Esophagus squamous epithelium (tissue), 5 donors: ENCODE data around the gene FAS. TPM values are rescaled to one million over a fixed set of nuclear protein-coding genes. Genes with fewer than 3 reads are reported as not detected.

Experiments used
- DNase-seq: peaks from one replicate; lab custom pipeline; 2025; lab: John Stamatoyannopoulos, UW
- H3K27ac ChIP-seq, 4 donors: fragments of 200-600 bp; sonication (generic); one replicate each; pipeline ENCODE4 v1.5.1; 2016 to 2019; ENCODE audit warnings: mild to moderate bottlenecking in 1 of 4
- H3K27me3 ChIP-seq, 4 donors: fragments of 200-600 bp; sonication (generic); 1 replicate in 3 of 4; 2 replicates in 1 of 4; pipeline versions ENCODE4 v1.5.1 to v1.6.0; 2017 to 2021; ENCODE audit warnings: antibody characterized with exemption in 1 of 4
- H3K36me3 ChIP-seq, 3 donors: fragments of 200-600 bp; sonication (generic); one replicate each; pipeline ENCODE4 v1.5.1; 2016 to 2019
- H3K4me1 ChIP-seq, 3 donors: fragments of 200-600 bp; sonication (generic); one replicate each; pipeline ENCODE4 v1.5.1; 2017 to 2019
- H3K4me3 ChIP-seq, 4 donors: fragments of 200-600 bp; sonication (generic); 1 replicate in 3 of 4; 2 replicates in 1 of 4; pipeline ENCODE4 v1.5.1; 2016 to 2019; ENCODE audit warnings: mild to moderate bottlenecking in 2 of 4, moderate library complexity in 1 of 4
- H3K9me3 ChIP-seq, 3 donors: fragments of 200-600 bp; sonication (generic); one replicate each; pipeline ENCODE4 v1.5.1; 2016 to 2019
- POLR2A ChIP-seq, 4 donors: fragments of 450-650 bp; IDR thresholded peaks; one replicate each; pipeline ENCODE4 v1.6.1; 2017; ENCODE audit warnings: antibody characterized with exemption in 4 of 4, mild to moderate bottlenecking in 4 of 4, moderate library complexity in 3 of 4
- WGBS, 2 donors: methylation state at CpG; one replicate each; pipeline ENCODE4 v1.1.5; 2018; 5-methylcytosine and 5-hydroxymethylcytosine counted together
- intact Hi-C: fragments of 100-400 bp; cut with DNase I; formaldehyde crosslinking; loops from one replicate; pipeline ENCODE4 v1.15.0; 2022
- total RNA-seq, 4 donors: library from RNA; depleted of rRNA; stranded (reverse); fragments of >200 nt; gene quantifications; one replicate each; pipeline ENCODE4 v1.1.0, GENCODE V29; 2016
- TF ChIP-seq, protein P1 (sequence below), 6 experiments: fragments of 450-650 bp in 4 of 6; fragments of 200-600 bp in 2 of 6; sonication (generic) in 2 of 6; IDR thresholded peaks; one replicate each; pipeline ENCODE4 v1.5.1; 2016 to 2019; ENCODE audit warnings: antibody characterized with exemption in 6 of 6, mild to moderate bottlenecking in 4 of 6, moderate library complexity in 4 of 6
- donor health status: DM: yes; HTN: yes; CAD: no.

The FAS gene
- total RNA-seq, 4 donors from 2014 or later: 14.9 to 33.6 (median 19.4) TPM

- H3K36me3 ChIP-seq: no peaks in the 10 kb centered on the region
- intact Hi-C loops: no loop called here
- peaks cover 0 to 56% (median 10%) of the 10 kb centered on the region in 3 donors for H3K4me1 ChIP-seq
- H3K27ac ChIP-seq: peak overlapping the region; percentile 42 to 87 (median 74)
- TF ChIP-seq, protein P1, sequence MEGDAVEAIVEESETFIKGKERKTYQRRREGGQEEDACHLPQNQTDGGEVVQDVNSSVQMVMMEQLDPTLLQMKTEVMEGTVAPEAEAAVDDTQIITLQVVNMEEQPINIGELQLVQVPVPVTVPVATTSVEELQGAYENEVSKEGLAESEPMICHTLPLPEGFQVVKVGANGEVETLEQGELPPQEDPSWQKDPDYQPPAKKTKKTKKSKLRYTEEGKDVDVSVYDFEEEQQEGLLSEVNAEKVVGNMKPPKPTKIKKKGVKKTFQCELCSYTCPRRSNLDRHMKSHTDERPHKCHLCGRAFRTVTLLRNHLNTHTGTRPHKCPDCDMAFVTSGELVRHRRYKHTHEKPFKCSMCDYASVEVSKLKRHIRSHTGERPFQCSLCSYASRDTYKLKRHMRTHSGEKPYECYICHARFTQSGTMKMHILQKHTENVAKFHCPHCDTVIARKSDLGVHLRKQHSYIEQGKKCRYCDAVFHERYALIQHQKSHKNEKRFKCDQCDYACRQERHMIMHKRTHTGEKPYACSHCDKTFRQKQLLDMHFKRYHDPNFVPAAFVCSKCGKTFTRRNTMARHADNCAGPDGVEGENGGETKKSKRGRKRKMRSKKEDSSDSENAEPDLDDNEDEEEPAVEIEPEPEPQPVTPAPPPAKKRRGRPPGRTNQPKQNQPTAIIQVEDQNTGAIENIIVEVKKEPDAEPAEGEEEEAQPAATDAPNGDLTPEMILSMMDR (IDR thresholded peaks at IDR 0.05): no peak
- no peak for TF ChIP-seq POLR2A (IDR thresholded peaks at IDR 0.05)
- no peaks in the 10 kb centered on the region for H3K27me3 ChIP-seq
- WGBS, 2 donors: 74 to 85% methylated on average over 5 of the region's 5 CpGs
- H3K9me3 ChIP-seq: no peaks in the 10 kb centered on the region
- H3K4me3 ChIP-seq: no peak overlapping the region
- no peak for DNase-seq
Observed at GRCh38 chr10:88981435-88981834, 9.2 kb upstream of the FAS start.

- Histone ChIP-seq H3K36me3 (no peaks in the 10 kb centered on the region), H3K27me3 (no peaks in the 10 kb centered on the region), H3K9me3 (no peaks in the 10 kb centered on the region), H3K27ac (peak overlapping the region; percentile 42 to 88 (median 76)), H3K4me3 (no peak overlapping the region), H3K4me1 (peaks cover 0 to 65% (median 12%) of the 10 kb centered on the region in 3 donors)
- intact Hi-C loops: no loop called here
- DNase-seq: no peak
- TF ChIP-seq, protein P1 (IDR thresholded peaks at IDR 0.05): no peak
- TF ChIP-seq POLR2A (IDR thresholded peaks at IDR 0.05): no peak
- 56 to 63% methylated on average over 2 of the region's 2 CpGs for WGBS, 2 donors
Observed at GRCh38 chr10:88982366-88982765, 8.2 kb upstream of the FAS start.

DNA sequence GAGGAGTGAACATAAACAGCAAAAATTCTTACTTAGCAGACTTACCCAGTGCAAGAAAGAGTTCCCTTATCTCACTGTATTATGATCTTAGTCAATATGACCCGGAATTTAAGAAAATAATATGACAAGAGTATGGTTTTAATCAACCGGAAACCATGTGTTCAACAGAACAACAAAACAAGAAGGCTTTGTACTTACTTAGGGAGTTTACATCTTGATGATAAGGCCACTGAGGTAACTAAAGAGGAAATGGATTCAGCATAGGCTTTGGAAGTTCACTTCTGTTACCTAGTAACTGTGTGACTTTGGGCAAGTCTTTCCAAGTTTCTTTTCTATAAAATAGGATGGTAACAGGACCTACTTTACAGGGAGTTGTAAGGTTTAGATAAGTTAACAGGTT lies 7.4 kb upstream of the FAS start:
- intact Hi-C loops: no loop called here
- Histone ChIP-seq H3K4me3 (no peak overlapping the region), H3K9me3 (no peaks in the 10 kb centered on the region), H3K4me1 (peaks cover 0 to 71% (median 14%) of the 10 kb centered on the region in 3 donors), H3K27me3 (no peaks in the 10 kb centered on the region), H3K27ac (peak overlapping the region in 3 of 4 donors; percentile 72 to 88 (median 81)), H3K36me3 (no peaks in the 10 kb centered on the region)
- no peak for DNase-seq
- TF ChIP-seq, protein P1 (IDR thresholded peaks at IDR 0.05): no peak
- TF ChIP-seq POLR2A (IDR thresholded peaks at IDR 0.05): no peak
- 50 to 59% methylated on average over 2 of the region's 2 CpGs for WGBS, 2 donors

DNA sequence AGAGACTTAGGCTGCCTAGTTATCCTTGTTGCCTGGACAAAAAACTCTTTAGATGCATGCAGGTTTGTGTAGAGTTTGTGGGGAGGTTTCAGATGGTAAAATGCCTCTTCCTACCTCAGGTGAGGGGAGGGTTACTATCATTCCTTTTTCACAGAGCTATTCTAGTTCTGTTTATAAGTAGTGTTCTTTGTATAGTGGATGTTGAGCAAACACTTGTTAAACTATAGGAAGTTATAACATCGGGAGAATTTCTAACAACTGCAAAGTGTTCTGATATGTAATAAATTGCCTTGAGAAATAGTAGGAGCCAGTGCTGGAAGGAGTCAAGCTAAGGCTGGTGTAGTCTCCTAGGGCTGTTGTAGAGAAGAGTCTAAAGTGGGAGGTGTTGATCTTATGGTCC lies 6.7 kb upstream of the FAS start:
- TF ChIP-seq, protein P1 (IDR thresholded peaks at IDR 0.05): no peak
- TF ChIP-seq POLR2A (IDR thresholded peaks at IDR 0.05): no peak
- DNase-seq: no peak
- Histone ChIP-seq H3K9me3 (no peaks in the 10 kb centered on the region), H3K36me3 (no peaks in the 10 kb centered on the region), H3K27ac (peak overlapping the region in 3 of 4 donors; percentile 55 to 81 (median 59)), H3K4me1 (peaks cover 0 to 69% (median 12%) of the 10 kb centered on the region in 3 donors), H3K27me3 (no peaks in the 10 kb centered on the region), H3K4me3 (no peak overlapping the region)
- intact Hi-C loops: no loop called here
- WGBS, 2 donors: 28 to 64% methylated on average over 1 of the region's 1 CpG

DNA sequence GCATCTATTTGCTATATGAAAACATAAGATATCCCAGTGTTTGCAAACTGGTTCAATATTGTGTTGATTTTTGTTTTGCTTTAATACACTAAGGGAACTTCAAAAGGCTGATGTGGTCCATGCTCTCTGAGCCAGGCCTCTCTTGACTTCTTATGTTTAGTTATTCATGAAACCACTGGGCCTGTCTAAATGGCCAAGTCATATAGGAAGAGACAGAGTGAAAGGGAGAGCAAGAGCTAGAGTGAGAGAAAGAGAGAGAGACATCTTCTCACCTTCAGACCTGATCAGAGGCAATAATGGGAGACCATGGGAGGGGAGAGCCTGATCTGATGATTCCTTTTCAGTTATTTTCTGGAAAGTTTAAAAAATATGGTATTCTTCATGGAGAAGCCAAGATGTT lies 6.1 kb upstream of the FAS start:
- DNase-seq: no peak
- Histone ChIP-seq H3K27ac (peak overlapping the region in 3 of 4 donors; percentile 55 to 81 (median 59)), H3K27me3 (no peaks in the 10 kb centered on the region), H3K36me3 (no peaks in the 10 kb centered on the region), H3K9me3 (no peaks in the 10 kb centered on the region), H3K4me1 (peaks cover 1 to 69% (median 13%) of the 10 kb centered on the region in 3 donors), H3K4me3 (no peak overlapping the region)
- TF ChIP-seq, protein P1 (IDR thresholded peaks at IDR 0.05): no peak
- intact Hi-C loops: no loop called here
